ENCODE data around the gene MDM1. TPM values are rescaled to one million over a fixed set of nuclear protein-coding genes. Genes with fewer than 3 reads are reported as not detected.

Gene MDM1
- total and polyA plus RNA-seq, 2 experiments from 2014 or later: 13.6 to 18.9 TPM

GRCh38 chr12:68321140-68321539 lies 11.0 kb downstream of the MDM1 start:
- Histone ChIP-seq H3K27me3 (ENCODE audit: insufficient read depth) (no peaks in the 10 kb centered on the region), H3K9me2 (ENCODE audit: insufficient read depth) (no peaks in the 10 kb centered on the region), H2AFZ (no peak overlapping the region), H3F3A (replicated peaks; ENCODE audit: low read depth) (no peaks in the 10 kb centered on the region), H3K4me3 (no peak overlapping the region), H3K79me2 (replicated peaks; ENCODE audit: insufficient read depth) (no peaks in the 10 kb centered on the region), H3K4me1 (ENCODE audit: insufficient read depth) (no peaks in the 10 kb centered on the region), H3K27ac (ENCODE audit: low read depth) (no peak overlapping the region), H3K36me3 (ENCODE audit: insufficient read depth) (no peaks in the 10 kb centered on the region), H4K20me1 (replicated peaks; ENCODE audit: insufficient read depth) (no peaks in the 10 kb centered on the region), H3K4me2 (no peak overlapping the region)
- no peaks in the 10 kb centered on the region for H3K9me3 Mint-ChIP-seq
- H3K27ac Mint-ChIP-seq: no peak overlapping the region
- H3K4me1 Mint-ChIP-seq: no peaks in the 10 kb centered on the region
- H3K4me3 Mint-ChIP-seq: no peak overlapping the region
- DNase-seq (ENCODE audit: low spot score) (no peak), ATAC-seq (no peak)
- no peak for TF ChIP-seq ZNF462 (CRISPR knock-in tag; IDR thresholded peaks at IDR 0.05)
- peaks cover 1% of the 10 kb centered on the region; the same call in 2 of the 3 replicates for H3K36me3 Mint-ChIP-seq (ENCODE audit: low read depth)
- H3K27me3 Mint-ChIP-seq (ENCODE audit: insufficient read depth, low read depth, poor library complexity): peaks cover 4% of the 10 kb centered on the region

- Histone ChIP-seq H3K4me2 (no peak overlapping the region), H3K79me2 (replicated peaks; ENCODE audit: insufficient read depth) (no peaks in the 10 kb centered on the region), H2AFZ (no peak overlapping the region), H3K36me3 (ENCODE audit: insufficient read depth) (no peaks in the 10 kb centered on the region), H4K20me1 (replicated peaks; ENCODE audit: insufficient read depth) (no peaks in the 10 kb centered on the region), H3F3A (replicated peaks; ENCODE audit: low read depth) (no peaks in the 10 kb centered on the region), H3K9me2 (ENCODE audit: insufficient read depth) (no peaks in the 10 kb centered on the region), H3K27ac (ENCODE audit: low read depth) (no peak overlapping the region), H3K4me1 (ENCODE audit: insufficient read depth) (no peaks in the 10 kb centered on the region), H3K27me3 (ENCODE audit: insufficient read depth) (no peaks in the 10 kb centered on the region), H3K4me3 (no peak overlapping the region)
- ATAC-seq: no peak
- Mint-ChIP-seq H3K36me3 (ENCODE audit: low read depth) (peaks cover under 1% of the 10 kb centered on the region; the same call in 2 of the 3 replicates), H3K9me3 (no peaks in the 10 kb centered on the region), H3K27ac (peak overlapping the region; percentile 42; the same call in 1 of the 2 replicates), H3K4me3 (no peak overlapping the region), H3K27me3 (ENCODE audit: insufficient read depth, low read depth, poor library complexity) (peaks cover 4% of the 10 kb centered on the region), H3K4me1 (no peaks in the 10 kb centered on the region)
- no peak for DNase-seq (ENCODE audit: low spot score)
- TF ChIP-seq POLR2AphosphoS5 (IDR thresholded peaks at IDR 0.05; ENCODE audit: low read depth) (no peak), ZNF462 (CRISPR knock-in tag; IDR thresholded peaks at IDR 0.05) (no peak), NANOG (IDR thresholded peaks at IDR 0.05; ENCODE audit: borderline replicate concordance) (no peak), EZH2 (IDR thresholded peaks at IDR 0.05; ENCODE audit: low read depth, unreplicated experiment) (no peak), ZNF331 (CRISPR knock-in tag; IDR thresholded peaks at IDR 0.05; ENCODE audit: low read depth) (no peak)
These were observed 12.1 kb downstream of the MDM1 start for GRCh38 chr12:68319988-68320623.

Data from GM23338 (cell line).